ENCODE measurements around the gene PRKCE. TPM values are rescaled to one million over a fixed set of nuclear protein-coding genes. Genes with fewer than 3 reads are reported as not detected.

Gene PRKCE
- total and polyA plus RNA-seq, 2 experiments from 2014 or later = 0.94 to 1.2 TPM

- H3K9me3 Mint-ChIP-seq = no peaks in the 10 kb centered on the region; the same call in 2 of the 3 replicates
- Histone ChIP-seq H3K27ac (ENCODE audit: low read depth) (no peak overlapping the region), H4K20me1 (replicated peaks; ENCODE audit: insufficient read depth) (no peaks in the 10 kb centered on the region), H3K4me1 (ENCODE audit: insufficient read depth) (peaks cover 13% of the 10 kb centered on the region), H3K9me2 (ENCODE audit: insufficient read depth) (no peaks in the 10 kb centered on the region), H3K4me2 (peak overlapping the region; percentile 93), H2AFZ (peak overlapping the region; percentile 98), H3K79me2 (replicated peaks; ENCODE audit: insufficient read depth) (no peaks in the 10 kb centered on the region), H3F3A (replicated peaks; ENCODE audit: low read depth) (0 out of 2 replicates have a peak, but pooled peaks cover 2% of the 10 kb centered on the region), H3K36me3 (ENCODE audit: insufficient read depth) (no peaks in the 10 kb centered on the region), H3K27me3 (ENCODE audit: insufficient read depth) (peaks cover 72% of the 10 kb centered on the region), H3K4me3 (peak overlapping the region; percentile 84)
- TF ChIP-seq POLR2AphosphoS5 (IDR thresholded peaks at IDR 0.05; ENCODE audit: low read depth) = no peak
- TF ChIP-seq STAT1 (IDR thresholded peaks at IDR 0.05; ENCODE audit: unreplicated experiment) = no peak
- peak; percentile 73 for TF ChIP-seq EZH2 (IDR thresholded peaks at IDR 0.05; ENCODE audit: low read depth, unreplicated experiment)
- TF ChIP-seq EZH2phosphoT487 (IDR thresholded peaks at IDR 0.05; ENCODE audit: unreplicated experiment) = peak; percentile 54
- TF ChIP-seq ZNF114 (CRISPR knock-in tag; IDR thresholded peaks at IDR 0.05) = no peak
- peaks cover 2% of the 10 kb centered on the region; the same call in 1 of the 3 replicates for H3K36me3 Mint-ChIP-seq (ENCODE audit: low read depth)
- DNase-seq (ENCODE audit: low spot score) = peak; percentile 46
- H3K4me1 Mint-ChIP-seq = peaks cover 15% of the 10 kb centered on the region
- H3K27me3 Mint-ChIP-seq (ENCODE audit: insufficient read depth, low read depth, poor library complexity) = peaks cover 52% of the 10 kb centered on the region
- ATAC-seq = peak; percentile 14
- H3K27ac Mint-ChIP-seq = no peak overlapping the region
- H3K4me3 Mint-ChIP-seq = peak overlapping the region; percentile 73
These were observed 886 bp downstream of the PRKCE start for GRCh38 chr2:45652090-45653031.

DNA sequence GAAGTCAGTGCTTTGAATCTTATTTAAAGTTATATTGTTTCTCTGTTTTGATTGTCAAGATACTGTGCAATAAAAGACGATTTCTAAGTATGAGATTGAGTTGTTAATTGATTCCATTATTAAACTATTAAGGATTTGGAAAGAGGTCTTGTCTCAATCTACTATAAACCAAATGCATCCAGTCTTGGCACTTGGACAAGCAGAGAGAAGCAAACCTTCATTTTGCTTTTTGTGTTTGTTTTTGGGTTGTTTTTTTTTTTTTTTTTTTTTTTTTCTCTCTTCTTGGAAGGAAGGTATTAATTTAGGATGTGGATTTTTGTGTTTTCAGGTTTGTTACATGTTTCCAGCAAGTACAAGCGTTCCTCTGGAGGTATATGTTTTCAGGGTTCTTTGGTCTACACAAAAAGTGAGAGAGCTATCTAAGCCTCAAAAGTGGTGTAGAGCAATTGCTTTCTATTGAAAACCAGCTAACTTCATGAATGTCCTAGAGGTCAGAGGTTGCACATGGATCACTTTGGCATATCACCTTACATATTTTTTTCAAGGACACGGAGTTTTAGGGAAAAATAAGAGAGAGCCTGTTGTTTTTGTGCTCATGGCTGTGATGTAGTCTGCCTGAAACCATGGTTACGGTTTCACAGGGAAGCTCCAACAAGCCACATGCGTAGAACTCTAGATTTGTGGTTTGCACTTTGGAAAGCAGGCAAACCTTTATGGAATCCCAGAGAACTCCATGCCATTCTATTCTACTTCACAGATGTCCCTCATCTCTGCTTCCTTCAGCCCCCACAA lies 1.8 kb downstream of the PRKCE start:
- Histone ChIP-seq H4K20me1 (replicated peaks; ENCODE audit: insufficient read depth) (no peaks in the 10 kb centered on the region), H3K79me2 (replicated peaks; ENCODE audit: insufficient read depth) (no peaks in the 10 kb centered on the region), H3K27ac (ENCODE audit: low read depth) (no peak overlapping the region), H3K4me1 (ENCODE audit: insufficient read depth) (peaks cover 13% of the 10 kb centered on the region), H3K4me2 (peak overlapping the region; percentile 93), H3F3A (replicated peaks; ENCODE audit: low read depth) (0 out of 2 replicates have a peak, but pooled peaks cover 2% of the 10 kb centered on the region), H2AFZ (no peak overlapping the region), H3K36me3 (ENCODE audit: insufficient read depth) (no peaks in the 10 kb centered on the region), H3K4me3 (peak overlapping the region; percentile 84), H3K27me3 (ENCODE audit: insufficient read depth) (peaks cover 63% of the 10 kb centered on the region), H3K9me2 (ENCODE audit: insufficient read depth) (no peaks in the 10 kb centered on the region)
- Mint-ChIP-seq H3K4me3 (peak overlapping the region; percentile 73; the same call in 2 of the 3 replicates), H3K4me1 (peaks cover 15% of the 10 kb centered on the region), H3K27me3 (ENCODE audit: insufficient read depth, low read depth, poor library complexity) (peaks cover 49% of the 10 kb centered on the region), H3K27ac (no peak overlapping the region), H3K9me3 (no peaks in the 10 kb centered on the region; the same call in 2 of the 3 replicates), H3K36me3 (ENCODE audit: low read depth) (peaks cover 2% of the 10 kb centered on the region; the same call in 1 of the 3 replicates)
- DNase-seq (ENCODE audit: low spot score) = no peak
- ATAC-seq = no peak
- TF ChIP-seq CTCF (conservative IDR thresholded peaks at IDR 0.05; ENCODE audit: low read depth in 2 of 2) (no peak), CREB1 (CRISPR knock-in tag; IDR thresholded peaks at IDR 0.05; ENCODE audit: low read depth) (no peak), EZH2 (IDR thresholded peaks at IDR 0.05; ENCODE audit: low read depth, unreplicated experiment) (no peak), EZH2phosphoT487 (IDR thresholded peaks at IDR 0.05; ENCODE audit: unreplicated experiment) (no peak), ZNF331 (CRISPR knock-in tag; IDR thresholded peaks at IDR 0.05; ENCODE audit: low read depth) (no peak), POLR2AphosphoS5 (IDR thresholded peaks at IDR 0.05; ENCODE audit: low read depth) (no peak)
- TF ChIP-seq, protein P1, sequence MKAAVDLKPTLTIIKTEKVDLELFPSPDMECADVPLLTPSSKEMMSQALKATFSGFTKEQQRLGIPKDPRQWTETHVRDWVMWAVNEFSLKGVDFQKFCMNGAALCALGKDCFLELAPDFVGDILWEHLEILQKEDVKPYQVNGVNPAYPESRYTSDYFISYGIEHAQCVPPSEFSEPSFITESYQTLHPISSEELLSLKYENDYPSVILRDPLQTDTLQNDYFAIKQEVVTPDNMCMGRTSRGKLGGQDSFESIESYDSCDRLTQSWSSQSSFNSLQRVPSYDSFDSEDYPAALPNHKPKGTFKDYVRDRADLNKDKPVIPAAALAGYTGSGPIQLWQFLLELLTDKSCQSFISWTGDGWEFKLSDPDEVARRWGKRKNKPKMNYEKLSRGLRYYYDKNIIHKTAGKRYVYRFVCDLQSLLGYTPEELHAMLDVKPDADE (IDR thresholded peaks at IDR 0.05) = no peak
